Stimulated activated naive CD8-positive, alpha-beta T cell treated with anti-CD3 and anti-CD28 coated beads, Interleukin-15, Interleukin-2, amounts not matched to agents 100 ng/mL and 50 ng/mL, for 24 hours (primary cell): ENCODE data around the gene TMEM18.
"Not testable (repeated sequence)": the region's sequence is repeated elsewhere in the genome, so short reads cannot be mapped to it uniquely, and the experiment has no call there.

Source experiments
- H3K27ac Mint-ChIP-seq: one replicate; pipeline ENCODE4 v1.8.0; 2021; ENCODE audit warnings: mild to moderate bottlenecking, mixed read lengths
- H3K27me3 Mint-ChIP-seq: one replicate; pipeline ENCODE4 v1.8.0; 2021; ENCODE audit warnings: mixed read lengths
- H3K36me3 Mint-ChIP-seq: one replicate; pipeline ENCODE4 v1.8.0; 2021; ENCODE audit warnings: low read depth, mixed read lengths
- H3K4me1 Mint-ChIP-seq: one replicate; pipeline ENCODE4 v1.8.0; 2021; ENCODE audit warnings: low read depth, mixed read lengths
- H3K4me3 Mint-ChIP-seq: one replicate; pipeline ENCODE4 v1.8.0; 2021; ENCODE audit warnings: mild to moderate bottlenecking, mixed read lengths
- H3K9me3 Mint-ChIP-seq: one replicate; pipeline ENCODE4 v1.8.0; 2021; ENCODE audit warnings: mixed read lengths

The TMEM18 gene

DNA sequence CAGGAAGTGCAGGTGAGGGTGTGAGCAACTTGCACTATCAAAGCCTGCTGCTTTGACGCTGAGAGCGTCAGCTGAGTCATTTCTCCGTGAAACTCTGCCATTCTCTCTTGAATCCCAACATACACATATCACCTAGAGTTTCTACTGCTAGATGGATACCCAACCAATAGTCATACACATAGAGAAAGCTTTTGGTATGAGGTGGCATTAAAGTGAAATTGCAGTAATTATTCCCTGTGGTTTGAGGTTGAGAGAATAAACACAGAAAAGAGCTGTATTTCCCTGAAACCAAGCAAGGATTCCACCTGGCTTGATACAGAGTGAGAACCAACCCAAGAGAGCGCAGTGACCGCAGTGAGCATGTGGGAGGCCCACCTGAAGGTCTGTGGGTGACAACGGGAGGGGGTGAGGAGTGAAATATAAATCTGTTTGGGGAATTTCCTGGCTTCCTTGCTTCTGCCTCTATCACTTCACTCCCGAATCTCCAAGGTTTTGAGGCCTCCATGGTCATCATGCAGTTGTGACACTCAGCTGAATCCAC lies 28.8 kb upstream of the TMEM18 start:
- H3K4me3 Mint-ChIP-seq: no peak overlapping the region
- H3K27me3 Mint-ChIP-seq: peaks cover 24% of the 10 kb centered on the region
- no peak overlapping the region for H3K27ac Mint-ChIP-seq

DNA sequence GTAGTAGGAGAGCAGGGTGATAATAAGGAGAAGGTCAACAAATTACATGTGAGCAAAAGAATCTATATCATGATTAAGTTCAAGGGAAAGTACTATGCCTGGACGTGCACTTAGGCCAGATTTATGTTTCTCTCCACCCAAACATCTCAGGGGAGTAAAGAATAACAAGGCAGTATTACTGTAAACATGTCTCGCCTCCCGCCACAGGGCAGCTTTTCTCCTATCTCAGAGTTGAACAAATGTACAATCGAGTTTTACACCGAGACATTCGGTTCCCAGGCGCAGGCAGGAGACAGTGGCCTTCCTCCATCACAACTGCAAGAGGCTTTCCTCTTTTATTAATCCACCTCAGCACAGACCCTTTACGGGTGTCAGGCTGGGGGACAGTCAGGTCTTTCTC lies 25.6 kb upstream of the TMEM18 start:
- not testable (repeated sequence) for H3K9me3 Mint-ChIP-seq, H3K4me3 Mint-ChIP-seq, H3K27ac Mint-ChIP-seq, H3K36me3 Mint-ChIP-seq
- Mint-ChIP-seq H3K27me3 (peaks cover 21% of the 10 kb centered on the region), H3K4me1 (peaks cover 10% of the 10 kb centered on the region)

More for the DNA sequence above, 28.8 kb upstream of the TMEM18 start:
- H3K36me3 Mint-ChIP-seq: no peaks in the 10 kb centered on the region
- H3K9me3 Mint-ChIP-seq: no peaks in the 10 kb centered on the region
- H3K4me1 Mint-ChIP-seq: peaks cover 10% of the 10 kb centered on the region

DNA sequence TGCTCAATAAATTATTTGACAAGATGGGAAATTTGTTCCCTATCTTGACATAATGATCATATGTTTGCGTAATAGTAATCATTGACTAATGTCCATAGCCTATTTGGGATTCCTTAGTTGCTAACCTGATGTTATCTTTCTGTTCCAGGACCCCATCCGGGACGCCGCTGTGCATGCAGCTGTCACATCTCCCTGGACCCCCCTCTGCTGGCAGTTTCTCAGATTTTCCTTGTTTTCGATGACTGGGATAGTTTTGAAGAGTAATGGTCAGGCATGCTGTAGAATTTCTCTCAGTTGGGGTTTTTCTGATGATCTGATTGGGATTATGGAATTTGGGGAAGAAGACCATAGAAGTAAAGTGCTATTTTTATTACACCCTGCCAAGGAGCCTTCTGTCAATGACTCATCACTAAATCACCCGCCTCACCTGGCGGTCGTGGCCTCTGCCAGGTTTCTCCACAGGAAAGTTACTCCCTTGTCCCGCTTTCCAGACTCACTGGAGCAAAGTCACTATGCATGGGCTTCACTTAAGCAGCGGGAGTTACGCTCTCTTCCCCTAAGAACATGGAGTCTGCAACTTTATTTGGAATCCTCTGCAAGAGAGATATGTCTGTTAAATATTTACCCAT lies 19.9 kb upstream of the TMEM18 start:
- Mint-ChIP-seq H3K36me3 (no peaks in the 10 kb centered on the region), H3K9me3 (peaks cover 5% of the 10 kb centered on the region), H3K4me1 (peaks cover 7% of the 10 kb centered on the region), H3K27ac (no peak overlapping the region), H3K4me3 (no peak overlapping the region), H3K27me3 (peaks cover 28% of the 10 kb centered on the region)

DNA sequence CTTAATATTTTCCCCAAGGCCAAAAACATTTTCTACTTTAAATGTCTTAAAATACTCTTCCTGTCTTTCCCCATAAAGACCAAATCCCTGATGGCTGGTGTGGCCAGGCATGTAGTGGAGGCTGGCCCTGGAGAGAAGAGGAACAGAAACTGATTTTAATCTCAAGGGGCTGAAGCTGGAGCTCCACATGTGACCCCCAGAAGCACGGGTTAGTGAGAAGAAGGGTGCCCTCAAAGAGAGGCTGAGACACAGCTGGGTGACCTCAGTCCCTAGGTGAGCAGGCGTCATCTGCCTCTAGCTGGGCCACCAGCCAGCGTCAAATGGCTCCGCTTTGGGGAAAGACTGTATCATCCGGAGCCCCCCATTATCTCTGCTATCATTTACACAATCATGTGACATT lies 19.3 kb upstream of the TMEM18 start:
- peaks cover 5% of the 10 kb centered on the region for H3K9me3 Mint-ChIP-seq
- H3K36me3 Mint-ChIP-seq: no peaks in the 10 kb centered on the region
- no peak overlapping the region for H3K4me3 Mint-ChIP-seq
- H3K27me3 Mint-ChIP-seq: peaks cover 21% of the 10 kb centered on the region
- H3K4me1 Mint-ChIP-seq: peaks cover 7% of the 10 kb centered on the region
- no peak overlapping the region for H3K27ac Mint-ChIP-seq

DNA sequence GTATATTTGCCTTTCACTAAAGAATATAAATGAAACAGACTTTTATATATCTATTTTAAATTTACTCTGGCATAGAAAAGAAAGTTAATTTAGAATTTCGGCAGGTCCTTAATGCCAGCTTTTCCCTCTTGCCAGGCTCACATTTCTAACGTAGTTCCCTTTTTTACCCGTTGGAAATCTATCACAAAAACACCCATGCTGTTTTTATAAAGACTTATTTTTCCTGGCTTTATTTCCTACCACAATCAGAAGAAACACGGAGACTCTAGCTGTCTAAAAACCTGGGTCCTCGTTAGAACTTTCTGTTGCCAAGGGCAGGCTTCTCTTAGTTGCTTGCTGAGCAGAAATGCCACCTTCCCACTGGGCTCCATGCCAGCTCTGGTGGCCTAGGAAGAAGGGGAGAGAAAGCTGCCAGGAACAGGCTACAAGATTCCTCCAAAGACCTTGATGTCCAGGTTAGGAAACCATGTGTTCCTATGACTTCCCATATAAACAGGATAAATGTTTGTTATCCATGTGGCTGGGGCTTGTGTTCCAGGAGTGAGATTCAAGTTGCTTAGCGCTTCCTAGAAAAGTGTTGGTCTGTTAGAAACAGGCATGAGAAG lies 17.8 kb upstream of the TMEM18 start:
- Mint-ChIP-seq H3K4me3 (no peak overlapping the region), H3K27ac (no peak overlapping the region), H3K9me3 (peaks cover 5% of the 10 kb centered on the region), H3K27me3 (peaks cover 28% of the 10 kb centered on the region), H3K4me1 (peaks cover 7% of the 10 kb centered on the region), H3K36me3 (no peaks in the 10 kb centered on the region)

DNA sequence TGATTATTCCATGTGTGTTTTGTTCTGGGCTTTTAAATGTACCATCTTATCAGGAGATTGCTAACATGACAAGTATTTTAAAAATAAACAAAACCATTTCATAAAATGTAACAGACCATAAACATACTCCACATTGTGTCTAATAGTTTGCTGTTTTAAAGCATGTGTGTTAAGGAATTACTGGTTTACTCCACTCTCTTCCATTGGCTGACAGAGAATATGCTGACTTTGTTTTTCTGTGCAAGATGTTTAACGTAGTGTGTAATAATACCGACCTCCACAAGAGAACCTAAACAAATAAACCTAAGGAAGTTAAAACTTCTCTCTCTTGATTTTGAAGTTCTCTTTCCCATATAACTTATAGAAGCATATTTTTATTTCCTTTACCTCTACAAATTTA lies 17.0 kb upstream of the TMEM18 start:
- Mint-ChIP-seq H3K27me3 (peaks cover 27% of the 10 kb centered on the region), H3K9me3 (peaks cover 5% of the 10 kb centered on the region), H3K4me1 (peaks cover 7% of the 10 kb centered on the region), H3K27ac (no peak overlapping the region), H3K36me3 (no peaks in the 10 kb centered on the region), H3K4me3 (no peak overlapping the region)

DNA sequence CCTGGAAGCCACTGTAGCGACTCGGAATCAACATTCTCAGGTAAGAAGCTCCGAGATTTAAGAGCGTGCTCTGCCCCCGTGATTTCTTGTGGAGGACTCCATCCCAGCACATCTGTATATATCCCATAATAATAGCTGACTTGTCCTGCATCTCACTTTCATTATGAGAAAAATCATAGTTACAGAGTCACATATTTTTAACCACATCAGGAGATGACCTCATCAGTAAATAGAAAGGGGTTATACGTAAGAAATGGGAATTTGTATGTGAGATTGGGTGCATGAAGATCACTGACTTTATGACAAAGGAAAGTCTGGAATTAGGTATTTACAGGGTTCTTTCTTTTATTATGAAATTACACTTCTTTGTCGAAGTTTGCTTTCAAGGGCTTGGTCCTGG lies 16.4 kb upstream of the TMEM18 start:
- H3K27me3 Mint-ChIP-seq: peaks cover 24% of the 10 kb centered on the region
- H3K4me1 Mint-ChIP-seq: peaks cover 7% of the 10 kb centered on the region
- H3K4me3 Mint-ChIP-seq: no peak overlapping the region
- H3K27ac Mint-ChIP-seq: no peak overlapping the region
- peaks cover 2% of the 10 kb centered on the region for H3K9me3 Mint-ChIP-seq
- H3K36me3 Mint-ChIP-seq: no peaks in the 10 kb centered on the region

DNA sequence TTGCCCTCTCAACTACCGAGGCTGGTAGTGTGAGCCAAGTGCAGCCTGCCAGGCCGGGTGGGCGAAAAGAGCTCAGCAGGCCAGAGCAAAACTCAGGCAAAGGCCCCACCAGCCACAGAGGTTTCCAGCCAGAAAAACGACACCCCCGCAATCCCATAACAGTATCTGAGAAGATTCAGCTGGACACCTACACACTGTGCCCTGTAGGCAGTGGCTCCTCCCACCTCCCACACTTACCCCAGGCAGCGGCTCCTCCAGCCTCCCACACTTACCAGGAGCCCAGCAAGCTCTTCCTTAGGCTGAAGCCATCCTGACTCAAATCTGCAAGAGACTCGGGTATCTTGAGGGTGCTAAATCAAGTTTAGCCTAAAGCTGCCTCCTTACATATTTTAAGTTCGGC lies 15.6 kb upstream of the TMEM18 start:
- Mint-ChIP-seq H3K27me3 (peaks cover 22% of the 10 kb centered on the region), H3K9me3 (no peaks in the 10 kb centered on the region), H3K36me3 (no peaks in the 10 kb centered on the region), H3K4me1 (peaks cover 7% of the 10 kb centered on the region), H3K4me3 (no peak overlapping the region), H3K27ac (no peak overlapping the region)

DNA sequence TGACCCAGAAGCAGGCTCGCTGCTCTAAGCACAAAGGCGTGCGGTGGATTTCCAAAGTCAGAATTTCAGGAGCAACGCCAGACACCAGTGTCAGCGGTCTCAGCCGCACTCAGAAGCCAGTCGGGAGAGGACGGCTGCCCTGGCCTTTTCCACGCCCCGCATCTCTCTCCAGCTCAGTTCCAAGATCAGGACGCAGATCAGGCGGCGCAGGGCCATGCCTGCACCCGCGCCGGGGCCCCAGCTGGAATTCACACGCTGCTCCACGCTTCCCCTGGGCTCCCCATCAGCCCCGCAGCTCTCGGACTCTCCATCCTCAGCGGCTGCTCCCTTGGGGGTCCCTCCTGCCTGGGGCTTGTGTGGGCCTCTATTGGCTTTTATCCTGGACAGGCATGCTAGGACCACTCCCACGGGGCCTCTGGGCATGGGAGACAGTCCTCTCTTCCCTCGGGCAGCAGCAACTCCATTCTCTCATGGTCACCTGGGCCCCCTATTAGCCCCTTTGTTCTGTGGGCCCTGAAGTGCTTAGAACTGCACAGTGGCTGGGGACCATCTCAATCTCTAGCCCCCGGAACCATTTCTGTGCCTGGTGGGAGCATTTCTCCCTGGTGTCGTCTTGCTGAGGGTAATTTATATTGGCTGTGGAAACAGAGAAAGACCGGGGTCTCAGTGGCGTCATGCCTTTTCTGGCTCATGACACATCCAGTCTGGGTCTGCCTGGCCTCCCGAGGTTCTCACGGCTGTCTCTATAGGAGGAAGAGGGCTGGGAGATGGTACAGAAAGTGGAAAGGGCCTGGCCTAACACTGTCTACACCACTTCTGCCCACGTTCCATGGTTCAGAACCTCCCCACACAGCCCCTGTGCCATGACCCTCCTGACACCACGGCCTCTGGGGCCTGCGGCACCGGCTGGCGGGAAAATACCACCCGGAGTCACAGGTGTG lies 14.9 kb upstream of the TMEM18 start:
- Mint-ChIP-seq H3K36me3 (no peaks in the 10 kb centered on the region), H3K27ac (no peak overlapping the region), H3K4me1 (peaks cover 7% of the 10 kb centered on the region), H3K4me3 (no peak overlapping the region), H3K27me3 (peaks cover 15% of the 10 kb centered on the region), H3K9me3 (no peaks in the 10 kb centered on the region)

DNA sequence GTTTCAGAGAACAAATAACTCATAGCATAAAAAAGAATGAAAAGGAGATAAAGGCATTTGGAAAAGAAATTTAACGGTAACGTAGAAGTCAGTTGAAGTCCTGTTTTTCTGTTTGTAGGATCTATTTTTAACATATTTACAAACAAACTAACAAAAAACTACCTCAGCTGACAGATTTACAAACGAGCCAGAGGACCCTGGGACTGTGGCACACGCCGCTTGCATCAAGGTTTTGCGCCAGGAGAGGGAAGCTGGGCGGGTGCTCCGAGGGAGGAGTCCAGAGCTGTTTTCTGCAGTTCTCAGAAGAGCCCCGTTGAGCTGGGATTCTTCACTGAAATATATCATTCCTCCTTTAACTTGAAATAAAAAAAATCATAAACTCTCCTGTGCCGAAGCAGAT lies 13.6 kb upstream of the TMEM18 start:
- Mint-ChIP-seq H3K4me3 (no peak overlapping the region), H3K4me1 (peaks cover 7% of the 10 kb centered on the region), H3K36me3 (no peaks in the 10 kb centered on the region), H3K27me3 (peaks cover 14% of the 10 kb centered on the region), H3K9me3 (no peaks in the 10 kb centered on the region), H3K27ac (no peak overlapping the region)

DNA sequence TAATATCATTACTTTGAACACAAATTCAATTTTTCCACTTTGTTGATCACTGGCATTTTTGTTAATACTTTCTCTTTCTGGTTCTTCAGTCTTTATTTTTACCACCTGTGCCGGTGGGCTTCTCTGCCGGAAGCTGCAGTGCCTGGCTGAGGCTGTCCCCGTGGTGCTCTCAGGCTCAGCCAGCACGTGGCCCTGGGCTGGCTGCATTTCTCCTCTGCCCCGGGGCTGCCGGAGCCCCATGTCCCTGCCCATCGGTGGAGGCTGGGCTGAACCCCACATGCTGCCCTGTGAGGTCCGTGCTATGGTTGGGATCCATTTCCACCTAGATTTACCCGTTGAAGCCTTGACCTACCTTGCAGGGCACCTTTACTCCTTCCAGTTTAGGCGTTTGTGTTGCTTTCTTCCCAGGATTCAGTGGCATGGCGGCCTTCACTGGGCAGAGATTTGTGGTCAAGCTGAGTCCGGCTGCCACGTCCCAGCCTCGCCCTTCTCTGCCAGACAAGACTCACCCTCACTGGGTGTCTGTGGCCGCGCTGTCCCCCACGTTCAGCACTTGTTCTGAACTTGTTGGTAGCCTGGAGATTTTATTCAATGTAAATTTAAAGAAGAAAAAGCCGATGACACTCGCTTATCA lies 12.8 kb upstream of the TMEM18 start:
- Mint-ChIP-seq H3K4me3 (no peak overlapping the region), H3K27me3 (peaks cover 18% of the 10 kb centered on the region), H3K9me3 (peaks cover 5% of the 10 kb centered on the region), H3K4me1 (peaks cover 7% of the 10 kb centered on the region), H3K27ac (no peak overlapping the region), H3K36me3 (peaks cover 8% of the 10 kb centered on the region)

DNA sequence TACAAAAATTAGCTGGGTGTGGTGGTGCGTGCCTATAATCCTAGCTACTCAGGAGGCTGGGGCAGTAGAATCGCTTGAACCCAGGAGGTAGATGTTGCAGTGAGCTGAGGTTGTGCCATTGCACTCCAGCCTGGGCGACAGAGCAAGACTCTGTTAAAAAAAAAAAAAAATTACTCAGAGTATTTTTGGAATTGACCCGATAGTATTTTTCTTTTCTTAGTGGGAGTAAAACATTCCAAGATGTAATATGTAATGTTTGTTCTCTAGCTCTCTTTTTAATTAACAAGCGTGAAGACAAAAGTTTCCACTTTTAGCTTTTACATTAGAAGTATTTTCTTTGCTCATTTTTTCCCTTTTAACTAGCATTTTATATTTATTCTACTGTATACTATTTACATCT lies 12.0 kb upstream of the TMEM18 start:
- peaks cover 15% of the 10 kb centered on the region for H3K36me3 Mint-ChIP-seq
- no peak overlapping the region for H3K4me3 Mint-ChIP-seq
- peaks cover 18% of the 10 kb centered on the region for H3K27me3 Mint-ChIP-seq
- H3K27ac Mint-ChIP-seq: no peak overlapping the region
- peaks cover 7% of the 10 kb centered on the region for H3K4me1 Mint-ChIP-seq
- H3K9me3 Mint-ChIP-seq: peaks cover 13% of the 10 kb centered on the region

DNA sequence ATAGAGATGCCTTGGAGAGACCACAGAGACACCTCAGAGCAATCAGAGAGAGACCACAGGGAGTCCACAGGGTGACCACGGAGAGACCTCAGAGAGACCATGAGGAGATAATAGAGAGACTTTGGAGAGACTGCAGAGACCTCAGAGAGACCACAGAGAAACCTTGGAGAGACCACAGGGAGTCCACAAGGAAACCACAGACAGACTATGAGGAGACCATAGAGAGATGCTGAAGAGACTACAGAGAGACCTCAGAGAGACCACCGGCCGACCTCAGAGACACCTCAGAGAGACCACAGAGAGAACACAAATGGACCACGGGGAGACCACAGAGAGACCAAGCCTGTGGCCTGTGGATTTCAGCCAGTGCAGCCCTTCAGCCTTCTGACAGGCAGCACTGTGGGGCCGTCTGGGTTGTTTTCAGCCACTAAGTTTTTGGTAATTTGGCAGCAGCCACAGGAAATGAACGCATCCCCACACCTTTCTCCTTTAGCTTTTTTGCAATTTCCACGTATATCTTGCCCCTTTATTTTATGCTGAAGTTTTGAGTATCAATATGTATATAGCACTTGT lies 11.4 kb upstream of the TMEM18 start:
- H3K36me3 Mint-ChIP-seq: peaks cover 22% of the 10 kb centered on the region
- H3K9me3 Mint-ChIP-seq: peaks cover 18% of the 10 kb centered on the region
- H3K27me3 Mint-ChIP-seq: peaks cover 18% of the 10 kb centered on the region
- peaks cover 7% of the 10 kb centered on the region for H3K4me1 Mint-ChIP-seq
- no peak overlapping the region for H3K4me3 Mint-ChIP-seq
- no peak overlapping the region for H3K27ac Mint-ChIP-seq

DNA sequence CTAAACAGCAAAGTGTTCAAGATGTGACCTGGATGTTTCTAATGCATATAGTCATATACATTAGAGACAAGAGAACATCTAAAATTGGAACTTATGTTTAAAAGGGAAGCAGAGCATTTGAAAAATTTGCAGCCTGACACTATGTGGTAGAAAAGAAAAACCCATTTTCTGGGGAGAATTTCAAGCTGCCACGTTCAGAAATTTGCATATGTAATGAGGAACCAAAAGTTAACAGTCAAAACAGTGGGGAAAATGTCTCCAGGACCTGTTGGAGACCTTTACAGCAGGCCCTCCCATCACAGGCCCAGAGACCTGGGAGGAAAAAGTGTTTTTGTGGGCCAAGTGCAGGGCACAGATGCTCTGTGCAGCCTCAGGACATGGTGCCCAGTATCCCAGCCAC lies 8.2 kb upstream of the TMEM18 start:
- Mint-ChIP-seq H3K4me3 (no peak overlapping the region), H3K36me3 (peaks cover 30% of the 10 kb centered on the region), H3K27me3 (peaks cover 11% of the 10 kb centered on the region), H3K27ac (no peak overlapping the region), H3K4me1 (no peaks in the 10 kb centered on the region), H3K9me3 (peaks cover 18% of the 10 kb centered on the region)
